RWPE2 (cell line): ENCODE measurements around the gene OSTN.

Source experiments
- ATAC-seq: fragments of 200-7000 bp; cut with Tn5 transposase; 3 replicates; pipeline ENCODE4 v1.9.1; 2021; ENCODE audit warnings: low read depth
- DNase-seq: peaks from one replicate; pipeline ENCODE4 v3.0.0-alpha.2; 2020; ENCODE audit warnings: low spot score
- H3K27ac ChIP-seq: fragments of 450-650 bp; 2 replicates; pipeline ENCODE4 v1.5.1; 2017; ENCODE audit warnings: mild to moderate bottlenecking; ENCODE audit not compliant: poor library complexity, severe bottlenecking
- H3K27me3 ChIP-seq: fragments of 250-450 bp; sonication (Bioruptor Pico); 2 replicates; pipeline ENCODE4 v1.5.1; 2021; ENCODE audit warnings: mild to moderate bottlenecking, moderate library complexity; ENCODE audit not compliant: insufficient read depth, poor library complexity, severe bottlenecking
- H3K36me3 ChIP-seq: fragments of 250-450 bp; sonication (Bioruptor Pico); 2 replicates; pipeline ENCODE4 v1.5.1; 2020; ENCODE audit warnings: low read depth, mild to moderate bottlenecking, moderate library complexity
- H3K4me1 ChIP-seq: fragments of 250-450 bp; sonication (Bioruptor Pico); 2 replicates; pipeline ENCODE4 v1.5.1; 2021; ENCODE audit warnings: mild to moderate bottlenecking, moderate library complexity; ENCODE audit not compliant: insufficient read depth, poor library complexity, severe bottlenecking
- H3K4me3 ChIP-seq: fragments of 250-450 bp; sonication (Bioruptor Pico); 2 replicates; pipeline ENCODE4 v1.5.1; 2021; ENCODE audit warnings: mild to moderate bottlenecking, moderate library complexity; ENCODE audit not compliant: severe bottlenecking
- H3K9me3 ChIP-seq: fragments of 250-450 bp; sonication (Bioruptor Pico); 2 replicates; pipeline ENCODE4 v1.5.1; 2021; ENCODE audit warnings: mild to moderate bottlenecking, moderate library complexity; ENCODE audit not compliant: severe bottlenecking
- CTCF ChIP-seq: fragments of 450-650 bp; IDR thresholded peaks from one replicate; pipeline ENCODE4 v1.5.1; 2017; ENCODE audit warnings: mild to moderate bottlenecking, moderate library complexity; ENCODE audit not compliant: poor library complexity, severe bottlenecking

OSTN gene

DNA sequence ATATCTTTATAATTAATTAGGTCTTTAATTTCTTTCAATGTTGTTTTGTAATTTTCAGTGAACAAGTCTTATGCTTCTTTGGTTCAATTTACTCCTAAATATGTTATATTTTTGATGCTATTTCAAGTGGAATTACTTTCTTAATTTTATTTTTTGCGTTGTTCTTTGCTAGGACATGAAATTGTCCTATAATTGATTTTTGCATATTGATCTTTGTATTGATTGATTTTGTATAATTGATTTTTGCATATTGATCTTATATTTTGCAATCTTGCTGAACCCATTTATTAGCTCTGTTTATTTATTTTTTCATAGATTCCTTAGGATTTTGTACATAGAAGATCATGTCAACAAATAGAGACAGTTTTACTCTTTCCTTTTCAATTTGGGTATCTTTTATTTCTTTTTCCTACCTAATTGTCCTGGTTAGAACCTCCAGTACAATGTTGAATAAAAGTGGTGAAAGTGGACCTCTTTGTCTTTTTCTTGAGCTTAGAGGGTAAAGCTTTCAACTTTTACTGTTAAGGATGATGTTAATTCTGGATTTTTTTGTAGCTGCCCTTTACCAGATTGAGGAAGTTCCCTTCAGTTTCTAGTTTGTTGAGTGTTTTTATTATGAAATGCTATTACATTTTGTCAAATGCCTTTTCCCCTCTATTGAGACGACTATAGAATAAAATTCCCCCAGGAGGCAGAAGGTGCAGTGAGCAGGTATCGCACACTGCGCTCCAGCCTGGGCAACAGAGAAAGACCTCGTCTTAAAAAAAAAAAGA, 93.4 kb downstream of the OSTN start:
- ATAC-seq = no peak
- no peaks in the 10 kb centered on the region for H3K27me3 ChIP-seq
- H3K4me1 ChIP-seq = no peaks in the 10 kb centered on the region
- no peaks in the 10 kb centered on the region for H3K36me3 ChIP-seq
- H3K9me3 ChIP-seq = no peaks in the 10 kb centered on the region
- no peak overlapping the region for H3K27ac ChIP-seq
- no peak for TF ChIP-seq CTCF
- no peak overlapping the region for H3K4me3 ChIP-seq
- no peak for DNase-seq

DNA sequence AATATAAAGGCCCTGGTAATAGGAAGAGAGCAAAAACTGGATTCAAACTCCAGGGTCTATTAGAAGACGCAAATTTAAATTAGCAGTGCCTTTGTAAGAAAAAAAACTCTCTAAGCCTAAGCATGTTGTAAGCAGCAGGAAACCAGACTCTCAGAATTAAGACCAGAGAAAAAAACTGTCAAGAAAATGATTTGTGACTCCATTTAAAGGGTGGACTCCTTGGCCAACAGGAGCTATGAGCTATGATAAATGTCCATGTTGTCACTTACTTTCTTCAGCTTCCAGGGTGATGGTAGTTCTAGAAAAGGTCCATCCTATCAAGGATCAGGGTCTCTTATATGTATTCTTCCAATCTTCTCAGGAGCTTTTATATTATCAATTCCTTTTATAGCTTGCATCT, 95.2 kb downstream of the OSTN start:
- no peak for TF ChIP-seq CTCF
- no peaks in the 10 kb centered on the region for H3K27me3 ChIP-seq
- no peaks in the 10 kb centered on the region for H3K4me1 ChIP-seq
- no peak overlapping the region for H3K27ac ChIP-seq
- ATAC-seq (no peak), DNase-seq (no peak)
- H3K4me3 ChIP-seq = no peak overlapping the region
- no peaks in the 10 kb centered on the region for H3K36me3 ChIP-seq
- no peaks in the 10 kb centered on the region for H3K9me3 ChIP-seq

DNA sequence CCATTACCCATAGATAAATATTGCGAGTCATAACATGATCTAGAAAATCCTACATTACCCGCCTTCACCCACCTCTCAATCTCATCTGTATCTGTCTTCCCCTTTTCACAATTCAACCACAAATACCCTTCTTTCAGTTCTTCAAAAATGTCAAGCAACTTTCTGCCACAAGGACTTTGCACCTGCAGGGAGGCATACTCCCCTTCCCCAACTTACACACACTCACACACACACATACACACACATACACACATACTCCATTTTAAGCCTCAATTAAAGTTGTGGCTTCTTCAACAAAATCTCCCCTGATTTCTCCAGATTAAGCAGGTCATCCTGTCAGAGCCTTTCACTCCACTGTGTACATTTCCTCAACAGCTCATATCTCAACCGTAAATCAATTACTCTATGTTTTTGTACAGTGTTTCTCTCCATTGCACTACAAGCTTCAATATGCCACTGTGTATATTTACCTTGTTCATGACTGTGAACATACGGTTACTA, 97.0 kb downstream of the OSTN start:
- Histone ChIP-seq H3K27me3 (no peaks in the 10 kb centered on the region), H3K4me1 (no peaks in the 10 kb centered on the region), H3K27ac (no peak overlapping the region), H3K9me3 (no peaks in the 10 kb centered on the region), H3K4me3 (no peak overlapping the region), H3K36me3 (no peaks in the 10 kb centered on the region)
- no peak for ATAC-seq
- DNase-seq = no peak
- TF ChIP-seq CTCF = no peak

DNA sequence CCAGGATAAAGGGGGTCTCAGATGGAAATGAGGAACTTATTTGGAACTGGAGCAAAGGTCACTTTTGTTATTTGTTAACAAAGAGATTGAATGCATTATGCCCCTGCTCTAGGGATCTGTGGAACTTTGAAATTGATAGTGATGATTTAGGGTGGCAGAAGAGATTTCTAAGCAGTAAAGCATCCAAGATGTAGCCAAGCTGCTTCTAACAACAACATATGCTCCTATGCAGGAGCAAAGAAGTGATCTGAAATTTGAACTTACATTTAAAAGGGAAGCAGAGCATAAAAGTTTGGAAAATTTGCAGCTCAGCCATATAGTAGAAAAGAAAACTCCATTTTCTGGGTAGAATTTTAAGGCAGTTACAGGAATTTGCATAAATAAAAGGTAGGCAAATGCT, 99.8 kb downstream of the OSTN start:
- no peaks in the 10 kb centered on the region for H3K36me3 ChIP-seq

More for the DNA sequence above, 99.8 kb downstream of the OSTN start:
- ATAC-seq (no peak), DNase-seq (no peak)
- no peaks in the 10 kb centered on the region for H3K4me1 ChIP-seq
- H3K4me3 ChIP-seq = no peak overlapping the region
- TF ChIP-seq CTCF = no peak
- no peaks in the 10 kb centered on the region for H3K9me3 ChIP-seq
- no peaks in the 10 kb centered on the region for H3K27me3 ChIP-seq
- no peak overlapping the region for H3K27ac ChIP-seq
